ENCODE results near the gene NPAS2.

NPAS2 gene

DNA sequence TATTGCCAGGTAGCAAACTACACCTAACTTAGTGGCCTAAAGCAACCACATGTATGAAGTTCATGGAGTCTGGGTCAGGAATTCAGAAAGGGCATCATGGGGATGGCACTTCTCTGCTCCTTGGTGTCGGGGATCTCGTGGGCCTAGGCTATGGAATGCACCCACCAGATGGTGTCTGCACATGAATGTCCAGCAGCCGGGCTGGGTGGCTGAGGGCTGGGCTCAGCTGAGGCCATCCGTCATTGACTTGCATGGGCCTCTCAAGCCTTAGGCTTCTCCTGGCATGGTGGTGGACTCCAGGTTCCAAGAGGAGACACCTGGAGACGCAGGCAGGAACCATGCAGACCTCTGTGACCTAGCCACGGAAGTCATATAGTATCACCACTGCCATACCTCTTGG is 156.1 kb downstream of the NPAS2 start:
- no peak for DNase-seq

DNA sequence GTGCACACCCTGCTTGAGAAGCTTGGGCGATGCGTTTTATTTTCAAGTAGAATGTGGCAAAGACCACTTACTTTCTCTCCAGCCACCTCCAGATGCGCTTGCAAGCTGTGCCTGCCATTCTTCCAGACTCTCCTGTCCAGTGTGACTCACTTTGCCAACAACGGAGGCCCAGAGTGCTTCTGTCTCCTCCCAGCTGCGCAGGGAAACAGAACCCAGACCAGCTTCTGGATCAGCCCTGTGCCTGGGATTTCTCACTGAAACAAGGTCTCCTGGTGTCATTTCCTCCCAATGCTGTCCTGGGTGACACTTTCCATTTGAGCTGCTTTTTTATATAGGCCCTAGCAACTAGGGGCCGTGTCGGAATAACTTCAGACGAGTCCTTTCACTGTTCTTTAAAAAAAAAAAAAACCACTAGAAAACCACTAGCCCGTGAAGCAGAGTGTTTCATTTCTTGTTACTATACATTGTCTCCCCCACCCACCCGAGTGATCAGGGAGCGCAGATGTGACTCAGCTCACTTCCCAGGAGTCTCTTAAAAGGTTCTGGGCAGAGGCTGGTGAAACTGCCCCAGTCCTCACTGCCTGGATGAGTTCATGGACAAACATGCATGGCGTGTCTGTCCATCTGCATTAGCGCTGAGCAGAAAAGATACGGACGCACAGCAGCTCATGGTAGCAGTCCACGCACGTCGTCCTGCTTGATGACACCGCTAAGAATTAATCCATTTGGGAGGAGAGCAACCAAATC is 156.9 kb downstream of the NPAS2 start:
- no peak for DNase-seq

DNA sequence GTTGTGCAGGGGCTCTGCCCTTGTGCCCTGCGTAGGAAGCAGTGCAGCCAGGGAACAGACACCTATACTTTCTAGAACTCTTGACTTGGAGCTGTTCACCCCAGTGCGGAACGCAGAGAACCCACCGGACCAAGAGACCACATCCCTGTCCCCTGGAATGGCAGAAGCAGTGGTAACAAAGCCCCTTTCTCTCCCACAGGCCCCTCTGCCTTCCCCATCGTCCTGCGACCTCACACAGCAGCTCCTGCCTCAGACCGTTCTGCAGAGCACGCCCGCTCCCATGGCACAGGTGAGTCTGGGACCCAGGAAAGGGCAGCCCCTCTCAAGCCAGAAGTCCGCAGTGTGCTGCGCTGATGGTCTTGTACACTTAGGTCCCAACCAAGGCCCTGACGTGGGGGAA is 157.6 kb downstream of the NPAS2 start:
- DNase-seq: no peak

DNA sequence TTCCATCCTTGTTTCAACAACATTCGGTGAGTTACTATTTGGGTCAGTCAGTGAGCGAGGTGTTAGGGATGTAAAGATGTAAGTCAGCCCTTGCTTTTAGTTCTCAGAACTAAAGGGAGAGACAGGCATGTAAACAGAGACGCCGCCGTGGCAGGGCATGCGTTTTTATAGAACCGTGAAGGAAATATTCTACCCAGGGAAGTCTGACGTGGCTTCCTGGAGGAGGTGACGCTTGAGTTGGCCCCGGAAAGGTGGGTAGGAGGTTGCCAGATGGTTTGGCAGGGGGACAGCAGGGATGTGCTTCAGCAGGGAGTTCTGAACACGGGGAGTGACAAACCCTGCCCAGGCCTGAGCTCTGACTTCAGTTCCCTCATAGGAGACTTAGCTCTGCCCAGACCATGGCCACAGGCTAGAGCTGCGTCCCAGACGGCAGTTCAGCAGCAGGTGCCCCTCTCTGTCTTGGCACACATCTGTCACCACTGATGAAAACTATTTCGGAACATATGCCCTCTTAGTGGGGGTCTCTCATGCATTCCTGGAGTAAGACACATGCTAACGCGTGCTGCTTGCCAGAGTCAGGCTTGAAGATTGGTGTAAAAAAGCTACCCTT is 158.7 kb downstream of the NPAS2 start:
- DNase-seq: peak; percentile 56 to 73

DNA sequence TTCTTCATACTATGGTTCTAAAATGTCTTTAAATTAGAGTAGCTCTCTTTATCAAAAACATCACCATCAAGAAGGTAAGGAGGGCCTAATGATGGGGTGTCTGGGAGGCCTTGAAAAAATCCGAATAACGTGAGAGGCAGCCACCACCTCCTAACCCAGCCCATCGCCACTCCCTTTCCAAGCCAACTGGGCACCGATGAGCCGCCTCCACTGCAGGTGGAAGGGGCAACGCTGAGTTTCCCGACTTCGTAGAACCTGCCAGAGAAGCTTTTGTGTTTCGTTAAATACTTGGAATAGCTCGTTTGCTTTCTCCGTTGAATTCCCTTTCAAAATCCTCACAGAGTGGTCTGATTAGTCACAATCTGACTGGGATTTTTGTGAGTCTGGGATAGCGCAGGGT is 160.1 kb downstream of the NPAS2 start:
- DNase-seq: no peak

DNA sequence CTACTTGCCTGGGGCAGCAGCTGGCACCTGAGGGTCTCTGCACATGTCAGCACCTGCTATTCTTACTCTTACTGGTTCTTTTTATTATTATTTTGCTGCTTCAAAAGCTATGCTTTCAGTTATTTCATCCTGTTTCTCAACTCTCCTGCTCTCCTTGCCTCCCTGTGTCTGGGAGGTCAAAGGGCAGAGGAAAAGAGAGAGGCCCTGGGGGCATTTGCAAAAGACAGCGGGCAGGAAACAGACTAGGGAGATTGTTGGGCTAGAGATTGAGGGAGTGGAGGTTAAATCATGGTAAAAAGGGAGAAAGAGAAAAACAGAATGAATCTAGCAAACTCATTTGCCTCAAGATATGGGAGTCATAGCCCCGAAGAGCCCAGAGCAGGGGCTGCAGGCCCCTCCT is 161.1 kb downstream of the NPAS2 start:
- DNase-seq: no peak

DNA sequence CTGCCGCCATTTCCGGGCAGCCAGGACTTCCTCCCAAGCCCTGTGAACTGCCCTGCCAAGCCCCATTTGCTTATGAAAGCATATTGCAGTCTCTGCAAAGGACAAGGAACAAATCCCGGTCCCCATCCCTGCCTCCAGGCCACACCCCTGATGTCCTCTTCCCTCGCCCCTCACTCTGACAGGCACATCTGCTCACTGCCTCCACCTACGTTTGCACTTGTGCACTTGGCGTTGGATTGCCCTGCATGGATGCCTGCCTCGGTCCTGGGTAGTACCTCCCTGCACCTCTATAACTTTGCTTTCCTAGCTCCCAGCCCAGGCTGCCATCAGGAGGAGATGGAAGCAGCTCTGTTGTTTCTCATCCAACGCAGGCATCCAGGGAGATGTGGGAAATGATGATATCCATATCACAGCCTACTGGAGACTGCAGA is 162.5 kb downstream of the NPAS2 start:
- peak in 1 of 2 experiments; percentile 3 for DNase-seq

DNA sequence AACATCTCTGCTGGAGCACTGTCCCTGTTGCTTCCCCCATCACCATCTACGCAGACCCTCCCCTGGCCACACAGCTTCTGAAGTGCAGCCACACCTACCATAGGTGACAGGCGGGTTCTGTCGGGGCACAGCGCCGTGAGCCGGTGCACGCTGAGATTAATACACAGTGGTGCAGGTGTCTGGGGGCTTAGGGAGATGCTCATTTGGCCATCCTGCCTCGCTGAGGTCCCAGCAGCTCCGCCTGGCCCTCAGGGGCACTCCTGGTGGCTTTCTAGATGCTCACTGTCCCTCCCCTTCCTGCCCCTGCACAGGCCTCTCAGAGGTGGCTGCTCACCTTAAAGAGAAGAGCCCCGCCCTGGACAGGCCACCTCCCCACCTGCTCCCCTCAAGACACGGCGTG is 163.3 kb downstream of the NPAS2 start:
- DNase-seq: no peak

DNA sequence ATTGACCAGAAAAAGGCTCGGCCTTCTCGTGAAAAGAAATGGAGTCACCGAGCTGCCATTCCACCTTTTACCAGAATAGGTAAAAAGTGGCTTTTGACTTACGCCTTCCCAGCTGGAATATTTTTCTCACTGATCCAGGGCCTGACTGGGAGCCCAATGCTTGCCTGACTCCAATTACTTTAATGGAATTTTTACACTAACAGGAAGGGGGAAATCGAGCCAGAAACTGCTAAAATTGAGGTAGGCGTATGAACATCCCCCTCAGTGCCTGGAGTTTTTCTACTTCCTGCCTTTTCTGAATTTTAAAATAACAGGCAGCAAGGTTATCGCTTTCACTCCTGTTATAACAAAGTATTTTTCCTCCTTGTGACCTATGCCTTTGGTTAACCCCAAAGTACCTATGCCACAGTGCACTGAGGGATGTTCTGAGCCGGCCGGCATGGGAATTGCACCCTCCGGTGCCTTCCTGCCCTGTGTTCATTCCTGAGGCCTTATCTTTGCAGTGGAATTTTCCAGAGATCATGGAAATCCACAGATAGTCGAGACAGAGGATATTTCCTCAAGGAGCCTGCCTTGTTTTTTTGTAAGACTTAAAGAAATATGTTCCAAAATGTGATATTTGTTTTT is 163.9 kb downstream of the NPAS2 start:
- no peak for DNase-seq

DNA sequence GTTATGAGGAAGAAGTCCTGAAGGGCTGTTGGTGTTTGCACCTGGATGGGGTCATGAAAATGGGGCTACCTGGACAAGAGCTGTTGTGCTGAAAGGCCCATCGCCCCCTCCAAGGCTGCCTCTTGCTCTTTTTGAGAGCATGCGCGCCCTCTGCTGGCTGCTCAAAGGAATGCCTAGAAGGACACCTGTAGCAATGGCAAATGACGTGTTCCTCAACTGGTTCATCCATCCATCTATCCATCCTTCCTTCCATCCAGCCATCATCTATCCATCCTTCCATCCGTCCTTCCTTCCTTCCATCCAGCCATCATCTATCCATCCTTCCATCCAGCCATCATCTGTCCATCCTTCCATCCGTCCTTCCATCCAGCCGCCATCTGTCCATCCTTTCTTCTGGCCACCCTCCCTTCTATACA is 165.0 kb downstream of the NPAS2 start:
- DNase-seq: peak; percentile 29 to 59

DNA sequence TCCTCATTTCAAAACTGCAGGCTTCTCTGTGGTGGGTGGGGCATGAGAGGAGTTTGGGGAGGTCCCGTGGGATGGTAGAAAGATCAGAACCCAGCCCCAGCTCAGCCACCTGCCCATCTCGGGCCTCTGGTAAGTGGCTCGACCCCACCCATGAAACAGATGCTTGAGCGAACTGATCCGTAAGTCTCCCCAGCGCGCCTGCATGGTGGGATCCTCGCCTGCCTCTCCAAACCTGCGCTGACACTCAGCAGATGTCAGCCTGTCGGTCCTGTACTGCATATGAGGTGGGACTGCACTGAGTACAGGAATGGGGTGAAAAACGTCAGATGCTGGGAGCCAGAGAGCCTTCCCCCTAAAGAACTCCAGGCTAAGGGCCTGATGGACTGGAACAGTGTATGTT is 166.2 kb downstream of the NPAS2 start:
- peak; percentile 72 to 89 for DNase-seq

DNA sequence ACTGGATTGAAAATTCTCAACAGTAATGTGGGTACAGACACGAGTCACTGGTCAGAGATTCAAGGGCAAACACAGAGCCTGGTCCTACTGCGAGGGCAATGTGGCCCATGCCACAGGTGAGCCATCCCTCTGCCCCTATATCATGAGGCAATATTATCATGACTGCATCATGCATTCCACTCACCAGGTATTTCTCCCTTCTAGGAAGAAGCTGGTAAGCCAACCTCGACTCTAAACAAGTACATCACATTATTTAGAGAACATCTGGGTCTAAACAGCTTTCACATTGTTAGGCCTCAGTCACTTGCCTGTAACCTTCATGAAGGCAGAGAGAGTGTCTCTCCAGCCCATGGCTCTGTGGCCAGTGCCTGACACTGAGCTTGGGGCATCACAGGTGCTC is 167.6 kb downstream of the NPAS2 start:
- no peak for DNase-seq

DNA sequence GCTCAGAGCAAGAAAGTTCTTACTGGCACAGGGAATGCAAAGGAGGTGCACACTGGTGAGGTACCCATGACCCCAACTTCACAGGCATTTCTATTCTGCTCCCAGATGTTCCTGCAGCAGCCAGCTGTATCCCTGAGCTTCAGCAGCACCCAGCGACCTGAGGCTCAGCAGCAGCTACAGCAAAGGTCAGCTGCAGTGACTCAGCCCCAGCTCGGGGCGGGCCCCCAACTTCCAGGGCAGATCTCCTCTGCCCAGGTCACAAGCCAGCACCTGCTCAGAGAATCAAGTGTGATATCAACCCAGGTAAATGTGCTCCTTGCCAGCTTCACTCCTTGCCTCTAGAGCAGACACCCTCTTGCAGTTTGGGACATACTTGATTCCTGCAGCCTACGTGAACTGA is 168.0 kb downstream of the NPAS2 start:
- no peak for DNase-seq

DNA sequence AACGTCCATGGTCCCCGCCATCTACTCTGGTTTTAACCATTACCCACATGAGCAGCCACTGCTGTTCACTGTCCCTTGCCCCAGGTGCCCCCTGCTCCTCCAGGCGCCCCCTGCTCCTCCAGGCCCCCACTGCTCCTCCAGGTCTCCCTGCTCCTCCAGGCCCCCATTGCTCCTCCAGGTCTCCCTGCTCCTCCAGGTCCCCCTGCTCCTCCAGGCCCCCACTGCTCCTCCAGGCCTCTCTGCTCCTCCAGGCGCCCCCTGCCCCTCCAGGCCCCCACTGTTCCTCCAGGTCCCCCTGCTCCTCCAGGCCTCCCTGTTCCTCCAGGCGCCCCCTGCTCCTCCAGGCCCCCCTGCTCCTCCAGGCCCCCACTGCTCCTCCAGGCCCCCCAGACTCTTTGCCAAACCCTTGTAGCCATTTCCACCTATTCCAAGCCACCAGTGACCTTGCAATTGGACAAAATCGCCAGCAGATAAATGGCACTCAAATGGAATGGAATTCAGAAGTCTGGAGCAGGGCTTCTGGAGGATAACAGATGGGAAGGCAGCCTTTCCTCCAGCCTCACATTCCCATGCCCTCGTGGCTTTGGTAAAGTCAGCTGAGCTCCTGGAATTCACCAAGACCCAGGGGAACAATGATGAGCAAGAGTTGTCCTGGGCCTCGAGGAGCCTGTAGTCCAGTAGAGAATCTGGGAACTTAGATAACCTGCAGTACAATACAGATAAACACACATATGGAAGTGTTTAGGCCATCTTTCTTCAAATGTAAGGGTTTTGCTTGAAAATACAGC is 168.9 kb downstream of the NPAS2 start:
- DNase-seq: no peak

DNA sequence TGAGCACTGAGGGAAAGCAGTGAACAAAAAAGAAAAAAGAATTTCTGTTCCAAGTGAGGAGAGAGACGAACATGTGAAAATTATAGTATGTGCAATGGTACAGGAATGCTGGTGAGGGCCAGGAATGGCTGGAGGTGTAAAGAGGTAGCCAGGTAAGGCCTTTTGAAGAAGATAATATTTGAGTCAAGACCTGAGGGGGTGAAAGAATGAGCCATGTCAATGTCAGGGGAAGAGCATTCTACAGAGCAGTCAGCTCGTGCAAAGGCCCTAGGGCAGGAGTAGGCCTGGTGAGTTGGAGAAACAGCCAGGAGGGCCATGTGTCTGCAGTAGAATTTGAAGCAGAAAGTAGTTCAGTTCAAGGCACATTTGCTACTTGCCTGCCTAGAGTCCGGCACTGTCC is 169.7 kb downstream of the NPAS2 start:
- no peak for DNase-seq

DNA sequence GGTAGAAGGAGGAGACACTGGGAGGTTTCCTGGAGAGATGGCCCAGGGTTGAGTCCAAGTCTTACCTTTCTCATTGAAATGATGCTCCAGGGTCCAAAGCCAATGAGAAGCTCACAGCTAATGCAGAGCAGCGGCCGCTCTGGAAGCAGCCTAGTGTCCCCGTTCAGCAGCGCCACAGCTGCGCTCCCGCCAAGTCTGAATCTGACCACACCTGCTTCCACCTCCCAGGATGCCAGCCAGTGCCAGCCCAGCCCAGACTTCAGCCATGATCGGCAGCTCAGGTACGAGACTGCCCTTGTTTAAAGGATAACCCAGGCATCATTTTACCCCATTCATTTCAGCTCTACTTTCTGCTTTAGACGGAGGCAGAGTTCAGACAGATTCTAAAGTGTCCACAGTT is 170.2 kb downstream of the NPAS2 start:
- DNase-seq: no peak

DNA sequence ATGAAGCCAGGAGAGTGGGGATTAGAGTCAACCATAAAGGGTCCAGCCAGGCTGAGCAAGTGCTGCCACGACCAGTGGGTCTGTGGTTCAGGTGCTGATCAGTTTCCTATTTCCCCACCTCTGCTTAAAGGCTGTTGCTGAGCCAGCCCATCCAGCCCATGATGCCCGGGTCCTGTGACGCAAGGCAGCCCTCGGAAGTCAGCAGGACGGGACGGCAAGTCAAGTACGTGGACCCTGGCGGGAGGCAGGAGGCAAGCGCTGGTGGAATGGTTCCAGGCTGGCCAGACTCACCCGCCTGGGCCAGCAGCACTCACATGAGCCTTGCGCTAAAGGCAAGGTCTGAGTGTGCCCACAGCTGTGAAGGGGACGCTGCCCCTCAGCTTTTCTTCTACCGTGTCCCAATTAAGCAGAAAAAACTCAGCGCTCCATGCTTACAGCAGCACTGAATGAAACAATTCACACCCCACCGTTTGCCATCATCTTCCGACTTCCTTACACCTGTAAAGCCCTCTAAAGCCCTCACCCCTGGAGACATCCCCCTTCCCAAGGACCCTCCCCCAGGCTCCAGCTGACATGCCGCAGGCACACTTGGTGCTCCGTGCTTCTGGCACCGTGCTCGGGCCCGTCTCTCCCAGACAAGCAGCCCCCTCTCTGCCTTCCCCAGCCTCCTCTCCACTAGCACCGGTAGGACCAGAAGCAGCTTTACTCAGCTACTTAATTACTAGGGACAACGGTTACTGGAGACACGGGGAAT is 170.9 kb downstream of the NPAS2 start:
- DNase-seq: no peak

DNA sequence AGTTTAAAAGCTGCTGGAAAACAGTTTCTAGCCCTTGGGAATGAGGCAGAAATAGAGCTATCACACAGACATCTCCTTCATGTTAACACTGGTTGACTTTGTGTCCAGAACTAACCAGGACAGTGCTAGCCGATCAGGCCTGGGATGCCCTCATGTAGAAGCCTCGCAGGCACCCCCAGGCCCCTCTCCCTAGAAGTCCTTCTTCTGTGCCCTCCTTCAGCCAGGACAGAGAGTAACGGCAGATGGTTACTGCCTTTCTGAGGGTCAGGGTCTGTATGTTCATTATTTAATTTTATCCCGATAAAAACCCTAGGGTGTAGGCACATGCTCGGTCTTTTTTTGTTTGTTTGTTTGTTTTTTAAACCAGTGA is 171.4 kb downstream of the NPAS2 start:
- DNase-seq: no peak

DNA sequence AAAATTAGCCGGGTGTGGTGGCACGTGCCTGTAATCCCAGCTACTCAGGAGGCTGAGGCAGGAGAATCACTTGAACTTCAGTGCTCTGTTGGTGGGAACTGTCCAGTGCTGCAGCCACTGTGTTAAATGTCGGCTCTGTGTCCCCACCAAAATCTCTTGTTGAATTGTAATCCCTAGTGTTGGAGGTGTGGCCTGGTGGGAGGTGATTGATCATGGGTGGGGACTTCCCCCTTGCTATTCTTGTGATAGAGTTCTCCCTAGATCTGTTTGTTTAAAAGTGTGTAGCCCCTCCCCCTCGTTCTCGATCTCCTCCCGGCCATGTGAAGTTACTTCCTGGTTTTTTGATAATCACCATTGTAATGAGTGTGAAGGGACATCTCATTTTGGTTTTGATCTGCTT is 172.3 kb downstream of the NPAS2 start:
- DNase-seq: no peak

DNA sequence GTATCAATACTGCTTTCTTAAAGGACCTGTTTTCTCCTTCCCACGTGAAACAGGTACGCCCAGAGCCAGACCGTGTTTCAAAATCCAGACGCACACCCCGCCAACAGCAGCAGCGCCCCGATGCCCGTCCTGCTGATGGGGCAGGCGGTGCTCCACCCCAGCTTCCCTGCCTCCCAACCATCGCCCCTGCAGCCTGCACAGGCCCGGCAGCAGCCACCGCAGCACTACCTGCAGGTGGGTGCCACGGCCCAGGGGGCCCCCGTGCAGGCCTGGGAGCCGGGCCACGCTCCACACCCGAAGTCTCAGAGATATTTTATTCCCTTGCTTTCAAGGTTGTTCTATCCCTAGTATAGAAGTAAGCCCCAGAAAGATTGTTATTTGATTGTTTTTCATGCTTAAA is 173.4 kb downstream of the NPAS2 start:
- DNase-seq: no peak

DNA sequence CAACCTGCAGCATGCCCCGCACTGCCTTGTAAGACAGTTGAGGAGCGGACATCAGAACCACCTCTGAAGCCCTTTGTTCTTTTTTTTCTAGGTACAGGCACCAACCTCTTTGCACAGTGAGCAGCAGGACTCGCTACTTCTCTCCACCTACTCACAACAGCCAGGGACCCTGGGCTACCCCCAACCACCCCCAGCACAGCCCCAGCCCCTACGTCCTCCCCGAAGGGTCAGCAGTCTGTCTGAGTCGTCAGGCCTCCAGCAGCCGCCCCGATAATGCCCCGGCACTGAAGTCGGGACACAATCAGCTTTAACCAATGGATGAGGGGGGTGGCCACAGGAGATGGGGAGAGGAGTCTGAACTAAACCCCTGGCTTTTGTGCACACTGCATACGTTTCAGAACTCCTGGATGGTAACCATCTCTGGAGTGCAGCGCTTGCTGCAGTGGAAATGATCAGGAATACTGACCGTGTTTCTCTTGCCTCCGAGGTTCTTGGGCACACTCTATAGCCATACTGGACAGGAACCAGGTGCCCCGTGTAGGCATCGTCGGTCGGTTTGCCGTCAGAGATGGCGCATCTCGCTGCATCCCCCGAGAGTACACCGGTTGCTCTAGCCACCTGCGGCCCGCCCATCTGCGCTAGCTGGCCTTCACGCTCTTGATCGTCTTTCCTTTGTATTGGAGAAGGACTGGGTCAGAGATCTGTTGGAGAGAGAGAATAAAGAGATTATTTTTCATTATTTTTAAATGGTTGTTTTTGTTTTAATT is 175.6 kb downstream of the NPAS2 start:
- DNase-seq: no peak

Data from NCI-H524 (cell line).